HEK293T (cell line): ENCODE results near the gene BICD1.

ENCODE experiments used
- CTCF ChIA-PET: fragments of 350-600 bp; formaldehyde crosslinking; extraction: SDS; loops from one replicate; lab custom pipeline; 2021; ENCODE audit warnings: antibody characterized with exemption, inconsistent platforms; lab: Yijun Ruan, JAX
- POLR2A ChIA-PET: fragments of 350-600 bp; formaldehyde crosslinking; extraction: SDS; loops from one replicate; lab custom pipeline; 2020; ENCODE audit warnings: antibody characterized with exemption, inconsistent platforms; lab: Yijun Ruan, JAX
- DNase-seq: peaks from one replicate; pipeline ENCODE4 v3.0.0; 2012; ENCODE audit warnings: mixed read lengths; ENCODE audit errors: extremely low spot score
- ARNT ChIP-seq: fragments of 450-650 bp; IDR thresholded peaks from 2 replicates; pipeline ENCODE4 v1.6.1; 2017; ENCODE audit warnings: mild to moderate bottlenecking
- BHLHE40 ChIP-seq: fragments of 450-650 bp; IDR thresholded peaks from 2 replicates; pipeline ENCODE4 v1.6.1; 2016; ENCODE audit warnings: mild to moderate bottlenecking, moderate library complexity, borderline replicate concordance
- CTBP1 ChIP-seq: fragments of 450-650 bp; IDR thresholded peaks from 2 replicates; pipeline ENCODE4 v1.6.1; 2016; ENCODE audit warnings: borderline replicate concordance
- ELF4 ChIP-seq: fragments of 450-650 bp; IDR thresholded peaks from 2 replicates; pipeline ENCODE4 v1.6.1; 2017; ENCODE audit warnings: antibody characterized with exemption
- FOXA1 ChIP-seq: fragments of 450-650 bp; IDR thresholded peaks from 2 replicates; pipeline ENCODE4 v1.6.1; 2016; ENCODE audit warnings: mild to moderate bottlenecking
- FOXK2 ChIP-seq: fragments of 450-650 bp; IDR thresholded peaks from 2 replicates; pipeline ENCODE4 v1.6.1; 2016; ENCODE audit warnings: mild to moderate bottlenecking
- FOXM1 ChIP-seq: fragments of 450-650 bp; IDR thresholded peaks from 2 replicates; pipeline ENCODE4 v1.6.1; 2017; ENCODE audit warnings: mild to moderate bottlenecking, borderline replicate concordance
- HDGF ChIP-seq: fragments of 450-650 bp; IDR thresholded peaks from 2 replicates; pipeline ENCODE4 v1.6.1; 2017; ENCODE audit warnings: antibody characterized with exemption, borderline replicate concordance
- L3MBTL2 ChIP-seq: fragments of 450-650 bp; conservative IDR thresholded peaks from 2 replicates; pipeline ENCODE4 v1.6.1; 2016; ENCODE audit warnings: mild to moderate bottlenecking
- LEF1 ChIP-seq: fragments of 450-650 bp; IDR thresholded peaks from 2 replicates; pipeline ENCODE4 v1.6.1; 2017; ENCODE audit warnings: mild to moderate bottlenecking, borderline replicate concordance
- NFRKB ChIP-seq: fragments of 450-650 bp; IDR thresholded peaks from 2 replicates; pipeline ENCODE4 v1.6.1; 2016; ENCODE audit warnings: mild to moderate bottlenecking, moderate library complexity
- PKNOX1 ChIP-seq: fragments of 450-650 bp; IDR thresholded peaks from 2 replicates; pipeline ENCODE4 v1.6.1; 2016
- SP1 ChIP-seq: fragments of 450-650 bp; IDR thresholded peaks from 2 replicates; pipeline ENCODE4 v1.6.1; 2017
- SUZ12 ChIP-seq: fragments of 450-650 bp; IDR thresholded peaks from 2 replicates; pipeline ENCODE4 v1.6.1; 2016; ENCODE audit warnings: mild to moderate bottlenecking
- TARDBP ChIP-seq: fragments of 450-650 bp; IDR thresholded peaks from 2 replicates; pipeline ENCODE4 v1.6.1; 2016
- ZNF384 ChIP-seq: fragments of 450-650 bp; IDR thresholded peaks from 2 replicates; pipeline ENCODE4 v1.6.1; 2016

The BICD1 gene

GRCh38 chr12:32104572-32105355 lies 1.9 kb upstream of the BICD1 start:
- ChIA-PET CTCF (no interaction called here), POLR2A (no interaction called here)
- no peak for TF ChIP-seq SP1
- no peak for TF ChIP-seq CTBP1
- TF ChIP-seq L3MBTL2, result no peak
- TF ChIP-seq ARNT, result no peak
- TF ChIP-seq HDGF, result no peak
- TF ChIP-seq TARDBP, result no peak
- no peak for TF ChIP-seq BHLHE40
- no peak for TF ChIP-seq LEF1
- no peak for TF ChIP-seq ZNF384
- no peak for TF ChIP-seq FOXK2
- TF ChIP-seq ELF4, result no peak
- TF ChIP-seq NFRKB, result no peak
- TF ChIP-seq PKNOX1, result no peak
- no peak for TF ChIP-seq FOXM1
- DNase-seq, result no peak

- ChIA-PET POLR2A (interaction anchor here (1.2 to 1.4 kb wide), 2 partner anchors 10 to 447 kb away, joined by 3 to 6 read pairs; no protein-coding TSS in a partner anchor), CTCF (no interaction called here)
These were observed 596 bp upstream of the BICD1 start for GRCh38 chr12:32105986-32106516.

GRCh38 chr12:32107359-32108267 lies 966 bp downstream of the BICD1 start:
- peak; percentile 27 for DNase-seq
- ChIA-PET CTCF (no interaction called here), POLR2A (interaction anchor here (1.0 to 1.7 kb wide), 3 partner anchors 8 to 18 kb away, joined by 4 to 6 read pairs (median 5); no protein-coding TSS in a partner anchor)
- TF ChIP-seq BHLHE40, result no peak
- no peak for TF ChIP-seq NFRKB
- no peak for TF ChIP-seq TARDBP
- no peak for TF ChIP-seq CTBP1
- no peak for TF ChIP-seq SUZ12
- TF ChIP-seq SP1, result no peak
- TF ChIP-seq PKNOX1, result no peak
- no peak for TF ChIP-seq ELF4
- TF ChIP-seq HDGF, result no peak

More at GRCh38 chr12:32105986-32106516, 596 bp upstream of the BICD1 start:
- no peak for DNase-seq
- TF ChIP-seq ELF4 (no peak), ZNF384 (no peak), TARDBP (no peak), CTBP1 (no peak), SUZ12 (no peak), FOXA1 (no peak), BHLHE40 (no peak), PKNOX1 (no peak), FOXM1 (no peak), FOXK2 (no peak), LEF1 (no peak), SP1 (no peak), NFRKB (no peak), HDGF (no peak), L3MBTL2 (no peak), ARNT (no peak)

- TF ChIP-seq FOXK2 (no peak), BHLHE40 (no peak), SP1 (no peak), LEF1 (no peak), HDGF (no peak), SUZ12 (no peak), PKNOX1 (no peak), ARNT (no peak), NFRKB (no peak)
- ChIA-PET CTCF (no interaction called here), POLR2A (interaction anchor here (0.6 kb wide), 1 partner anchor 321 kb away, joined by 3 read pairs; no protein-coding TSS in a partner anchor)
- no peak for DNase-seq
These were observed 2.1 kb downstream of the BICD1 start for GRCh38 chr12:32108787-32109186.

GRCh38 chr12:32110417-32110816 lies 3.8 kb downstream of the BICD1 start:
- POLR2A ChIA-PET, result no interaction called here
- no peak for TF ChIP-seq SUZ12
- TF ChIP-seq PKNOX1, result peak; percentile 33; the same call in 1 of the 2 replicates
- TF ChIP-seq ZNF384, result no peak
- TF ChIP-seq TARDBP, result no peak
- TF ChIP-seq HDGF, result no peak
- TF ChIP-seq ELF4, result no peak
- CTCF ChIA-PET, result no interaction called here
- DNase-seq, result no peak
